ENCODE data around the gene SND1.
A peak's percentile ranks its signal among the peaks of the same experiment; 100 is the strongest.

The SND1 gene

GRCh38 chr7:127651556-127652332, at the start of gene SND1:
Gene SND1 (plus strand): TSS chr7:127652194. CDS start chr7:127652374, 180 bp downstream.
- Histone ChIP-seq H3K9me3 (ENCODE audit: low read length) (no peaks in the 10 kb centered on the region), H3K9ac (ENCODE audit: low read length) (peak within 1 kb of the TSS; percentile 78), H3K36me3 (ENCODE audit: insufficient read depth, low read length) (peaks cover 23% of the 10 kb centered on the region), H3K27ac (ENCODE audit: low read depth, low read length, poor library complexity, severe bottlenecking) (peak within 1 kb of the TSS; percentile 15), H4K20me1 (ENCODE audit: insufficient read depth, low read length) (no peaks in the 10 kb centered on the region), H2AFZ (ENCODE audit: low read length) (peak within 1 kb of the TSS; percentile 21), H3K79me2 (ENCODE audit: insufficient read depth, low read length) (peaks cover 46% of the 10 kb centered on the region), H3K27me3 (ENCODE audit: insufficient read depth, low read length) (no peaks in the 10 kb centered on the region), H3K4me2 (ENCODE audit: low read length) (peak within 1 kb of the TSS; percentile 93), H3K9me2 (ENCODE audit: low read depth, low read length) (no peaks in the 10 kb centered on the region), H3K4me3 (ENCODE audit: low read depth, low read length, poor library complexity, severe bottlenecking) (peak within 1 kb of the TSS; percentile 72), H3F3A (ENCODE audit: insufficient read depth, low read length) (no peaks in the 10 kb centered on the region), H3K4me1 (ENCODE audit: insufficient read depth, low read length, severe bottlenecking) (peaks cover 42% of the 10 kb centered on the region)
- no peak for TF ChIP-seq EZH2 (IDR thresholded peaks at IDR 0.05; ENCODE audit: borderline replicate concordance, low read length)
- no peak for TF ChIP-seq CTCF (IDR thresholded peaks at IDR 0.05; ENCODE audit: low read length)

DNA sequence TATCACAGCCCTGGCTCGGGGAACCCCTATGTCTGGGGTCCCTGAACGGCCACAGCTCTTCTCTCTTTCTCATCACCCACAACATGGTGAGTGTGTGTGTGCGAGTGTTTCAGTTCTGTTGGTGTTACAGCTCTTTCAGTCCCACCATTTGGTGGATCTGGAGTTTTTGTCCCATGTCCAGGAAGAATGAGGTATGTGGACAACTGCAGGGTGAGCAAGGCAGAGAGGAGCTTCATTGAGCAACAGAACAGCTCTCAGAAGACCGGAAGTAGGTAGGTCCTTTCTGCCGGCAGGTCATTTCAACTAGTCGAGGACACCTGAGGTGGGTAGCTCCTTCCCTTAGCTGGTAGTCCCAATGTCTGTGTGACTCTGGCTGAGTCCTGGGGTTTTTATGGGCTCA, 43.5 kb upstream of the SND1 start:
- no peak overlapping the region for H3K4me3 ChIP-seq (ENCODE audit: low read depth, low read length, poor library complexity, severe bottlenecking)
- no peaks in the 10 kb centered on the region for H4K20me1 ChIP-seq (ENCODE audit: insufficient read depth, low read length)
- H3K79me2 ChIP-seq (ENCODE audit: insufficient read depth, low read length): no peaks in the 10 kb centered on the region
- TF ChIP-seq EZH2 (IDR thresholded peaks at IDR 0.05; ENCODE audit: borderline replicate concordance, low read length): no peak
- H3K9me2 ChIP-seq (ENCODE audit: low read depth, low read length): no peaks in the 10 kb centered on the region
- H3K4me2 ChIP-seq (ENCODE audit: low read length): no peak overlapping the region
- H3K4me1 ChIP-seq (ENCODE audit: insufficient read depth, low read length, severe bottlenecking): no peaks in the 10 kb centered on the region
- no peaks in the 10 kb centered on the region for H3F3A ChIP-seq (ENCODE audit: insufficient read depth, low read length)
- no peaks in the 10 kb centered on the region for H3K36me3 ChIP-seq (ENCODE audit: insufficient read depth, low read length)
- no peak overlapping the region for H2AFZ ChIP-seq (ENCODE audit: low read length)
- H3K9me3 ChIP-seq (ENCODE audit: low read length): peaks cover 13% of the 10 kb centered on the region
- peaks cover 7% of the 10 kb centered on the region; the same call in 1 of the 2 replicates for H3K27me3 ChIP-seq (ENCODE audit: insufficient read depth, low read length)
- H3K27ac ChIP-seq (ENCODE audit: low read depth, low read length, poor library complexity, severe bottlenecking): no peak overlapping the region
- no peak overlapping the region for H3K9ac ChIP-seq (ENCODE audit: low read length)

DNA sequence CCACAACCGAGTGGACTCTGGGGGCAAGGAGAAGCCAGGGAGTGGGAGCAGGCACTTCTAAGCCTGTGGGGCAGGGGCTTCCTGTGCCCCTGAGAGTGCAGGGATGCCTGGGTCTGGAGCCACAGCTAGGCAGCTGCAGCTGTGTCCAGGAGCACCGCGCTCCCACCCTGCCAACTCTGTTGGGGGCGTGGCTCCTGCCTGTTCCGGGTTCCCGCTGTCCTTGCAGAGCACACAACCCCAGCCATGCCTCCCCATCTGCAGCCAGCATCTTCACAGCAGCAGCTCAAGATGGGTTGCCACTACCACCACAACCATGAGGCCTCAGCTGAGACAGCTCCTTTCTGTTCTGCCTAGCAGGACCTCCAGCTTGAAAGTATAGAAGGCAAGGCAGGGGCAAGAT, 42.7 kb upstream of the SND1 start:
- Histone ChIP-seq H3K36me3 (ENCODE audit: insufficient read depth, low read length) (no peaks in the 10 kb centered on the region), H2AFZ (ENCODE audit: low read length) (no peak overlapping the region), H3K4me2 (ENCODE audit: low read length) (no peak overlapping the region), H3F3A (ENCODE audit: insufficient read depth, low read length) (no peaks in the 10 kb centered on the region), H3K27ac (ENCODE audit: low read depth, low read length, poor library complexity, severe bottlenecking) (no peak overlapping the region), H3K9me2 (ENCODE audit: low read depth, low read length) (no peaks in the 10 kb centered on the region), H3K9ac (ENCODE audit: low read length) (no peak overlapping the region), H3K4me3 (ENCODE audit: low read depth, low read length, poor library complexity, severe bottlenecking) (no peak overlapping the region), H3K4me1 (ENCODE audit: insufficient read depth, low read length, severe bottlenecking) (no peaks in the 10 kb centered on the region), H3K79me2 (ENCODE audit: insufficient read depth, low read length) (no peaks in the 10 kb centered on the region), H3K9me3 (ENCODE audit: low read length) (peaks cover 13% of the 10 kb centered on the region), H4K20me1 (ENCODE audit: insufficient read depth, low read length) (no peaks in the 10 kb centered on the region), H3K27me3 (ENCODE audit: insufficient read depth, low read length) (peaks cover 7% of the 10 kb centered on the region; the same call in 1 of the 2 replicates)
- no peak for TF ChIP-seq CTCF (IDR thresholded peaks at IDR 0.05; ENCODE audit: low read length)
- no peak for TF ChIP-seq EZH2 (IDR thresholded peaks at IDR 0.05; ENCODE audit: borderline replicate concordance, low read length)

All from OCI-LY1 (cell line).